ENCODE results near the gene ZNF618. TPM values are rescaled to one million over a fixed set of nuclear protein-coding genes. Genes with fewer than 3 reads are reported as not detected.

Gene ZNF618
- polyA plus RNA-seq, 1 donor (not counting 4 experiments of a cell fraction or from before 2014, with no cell fraction given): 2.5 TPM

DNA sequence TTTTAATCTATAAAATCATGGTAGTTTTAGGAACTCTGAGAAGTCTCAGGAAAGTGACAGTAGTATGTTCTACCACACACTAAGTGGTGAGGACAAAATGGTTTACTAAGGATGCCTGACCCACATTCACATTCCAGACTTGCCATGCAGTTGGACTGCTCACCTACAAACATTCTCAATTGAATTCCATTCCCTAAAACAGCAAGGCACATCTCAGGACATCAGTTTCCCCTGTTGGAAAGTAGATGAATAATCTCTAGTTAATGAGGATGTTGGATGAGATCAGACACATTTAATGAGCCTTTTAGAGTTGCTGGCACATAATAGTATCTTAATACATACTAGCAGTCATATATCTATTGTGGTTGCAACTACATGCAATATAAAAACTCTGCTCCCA lies 76.6 kb downstream of the ZNF618 start:
- H3K4me3 ChIP-seq (ENCODE audit: control insufficient read depth in 2 of 3, extremely low read depth in 1 of 3, insufficient read depth in 2 of 3, low read depth in 1 of 3, low read length in 3 of 3): no peak overlapping the region
- no peaks in the 10 kb centered on the region for H3K27me3 ChIP-seq (ENCODE audit: control insufficient read depth, extremely low read depth, insufficient read depth, low read length)
- no peak overlapping the region for H3K27ac ChIP-seq (ENCODE audit: control insufficient read depth, insufficient read depth, low read length)
- no peaks in the 10 kb centered on the region for H3K9me3 ChIP-seq (ENCODE audit: control insufficient read depth, low read depth, low read length)
- FAIRE-seq: no peak
- dilution Hi-C loops (cut with MboI; ENCODE audit: extremely low pct_ligation_motif_present, low sequenced_read_pairs): no loop called here
- H4K20me1 ChIP-seq (ENCODE audit: control insufficient read depth, extremely low read depth, insufficient read depth, low read length): no peaks in the 10 kb centered on the region
- H3K4me1 ChIP-seq (ENCODE audit: control insufficient read depth, extremely low read depth, insufficient read depth, low read length): peaks cover 9% of the 10 kb centered on the region
- H3K9me1 ChIP-seq (ENCODE audit: control insufficient read depth, extremely low read depth, insufficient read depth, low read length): no peaks in the 10 kb centered on the region
- TF ChIP-seq, protein P1, sequence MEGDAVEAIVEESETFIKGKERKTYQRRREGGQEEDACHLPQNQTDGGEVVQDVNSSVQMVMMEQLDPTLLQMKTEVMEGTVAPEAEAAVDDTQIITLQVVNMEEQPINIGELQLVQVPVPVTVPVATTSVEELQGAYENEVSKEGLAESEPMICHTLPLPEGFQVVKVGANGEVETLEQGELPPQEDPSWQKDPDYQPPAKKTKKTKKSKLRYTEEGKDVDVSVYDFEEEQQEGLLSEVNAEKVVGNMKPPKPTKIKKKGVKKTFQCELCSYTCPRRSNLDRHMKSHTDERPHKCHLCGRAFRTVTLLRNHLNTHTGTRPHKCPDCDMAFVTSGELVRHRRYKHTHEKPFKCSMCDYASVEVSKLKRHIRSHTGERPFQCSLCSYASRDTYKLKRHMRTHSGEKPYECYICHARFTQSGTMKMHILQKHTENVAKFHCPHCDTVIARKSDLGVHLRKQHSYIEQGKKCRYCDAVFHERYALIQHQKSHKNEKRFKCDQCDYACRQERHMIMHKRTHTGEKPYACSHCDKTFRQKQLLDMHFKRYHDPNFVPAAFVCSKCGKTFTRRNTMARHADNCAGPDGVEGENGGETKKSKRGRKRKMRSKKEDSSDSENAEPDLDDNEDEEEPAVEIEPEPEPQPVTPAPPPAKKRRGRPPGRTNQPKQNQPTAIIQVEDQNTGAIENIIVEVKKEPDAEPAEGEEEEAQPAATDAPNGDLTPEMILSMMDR (optimal IDR thresholded peaks at IDR 0.05 in 1 of 3, IDR thresholded peaks at IDR 0.05 in 1 of 3, conservative IDR thresholded peaks at IDR 0.05 in 1 of 3; ENCODE audit: extremely low read depth in 1 of 3, insufficient read depth in 2 of 3, low read length in 3 of 3): no peak
- TF ChIP-seq EZH2 (IDR thresholded peaks at IDR 0.05; ENCODE audit: low read length): no peak
- no peak for DNase-seq (ENCODE audit: low read depth, low spot score)
- no peak overlapping the region for H3K9ac ChIP-seq (ENCODE audit: control insufficient read depth, extremely low read depth, insufficient read depth, low read length)
- H3K4me2 ChIP-seq (ENCODE audit: control insufficient read depth, extremely low read depth, insufficient read depth, low read depth, low read length): no peak overlapping the region
- no peaks in the 10 kb centered on the region for H3K79me2 ChIP-seq (ENCODE audit: control insufficient read depth, insufficient read depth, low read length)
- H3K36me3 ChIP-seq (ENCODE audit: control insufficient read depth in 2 of 2, extremely low read depth in 1 of 2, insufficient read depth in 2 of 2, low read length in 2 of 2): no peaks in the 10 kb centered on the region
- no peak overlapping the region for H2AFZ ChIP-seq (ENCODE audit: control insufficient read depth, low read length)

DNA sequence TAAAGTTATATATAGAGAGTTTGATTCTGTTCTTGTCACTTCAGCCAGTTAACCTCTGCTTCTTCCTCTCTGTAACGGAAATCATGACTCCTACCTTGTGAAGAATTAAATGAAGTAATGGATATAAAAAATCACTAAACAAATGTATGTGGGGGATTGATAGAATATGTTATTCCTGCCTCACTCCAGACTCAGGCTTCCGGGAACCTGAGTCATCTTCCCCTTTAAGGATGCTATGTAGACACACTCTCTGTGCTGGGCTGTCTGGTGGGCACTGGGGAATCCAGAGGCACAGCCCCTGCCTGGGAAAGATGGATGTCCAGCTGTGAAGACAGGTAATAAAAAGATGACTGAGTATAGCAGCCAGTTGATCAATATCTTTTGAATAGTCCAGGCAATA lies 77.4 kb downstream of the ZNF618 start:
- H3K27ac ChIP-seq (ENCODE audit: control insufficient read depth, insufficient read depth, low read length): no peak overlapping the region
- no peak for TF ChIP-seq EZH2 (IDR thresholded peaks at IDR 0.05; ENCODE audit: low read length)
- TF ChIP-seq, protein P1 (optimal IDR thresholded peaks at IDR 0.05 in 1 of 3, IDR thresholded peaks at IDR 0.05 in 1 of 3, conservative IDR thresholded peaks at IDR 0.05 in 1 of 3; ENCODE audit: extremely low read depth in 1 of 3, insufficient read depth in 2 of 3, low read length in 3 of 3): no peak
- dilution Hi-C loops (cut with MboI; ENCODE audit: extremely low pct_ligation_motif_present, low sequenced_read_pairs): no loop called here
- no peak overlapping the region for H2AFZ ChIP-seq (ENCODE audit: control insufficient read depth, low read length)
- DNase-seq (ENCODE audit: low read depth, low spot score): no peak
- H3K9me1 ChIP-seq (ENCODE audit: control insufficient read depth, extremely low read depth, insufficient read depth, low read length): no peaks in the 10 kb centered on the region
- peaks cover 17% of the 10 kb centered on the region for H3K4me1 ChIP-seq (ENCODE audit: control insufficient read depth, extremely low read depth, insufficient read depth, low read length)
- H3K36me3 ChIP-seq (ENCODE audit: control insufficient read depth in 2 of 2, extremely low read depth in 1 of 2, insufficient read depth in 2 of 2, low read length in 2 of 2): no peaks in the 10 kb centered on the region
- H3K9ac ChIP-seq (ENCODE audit: control insufficient read depth, extremely low read depth, insufficient read depth, low read length): no peak overlapping the region
- H3K27me3 ChIP-seq (ENCODE audit: control insufficient read depth, extremely low read depth, insufficient read depth, low read length): no peaks in the 10 kb centered on the region
- H4K20me1 ChIP-seq (ENCODE audit: control insufficient read depth, extremely low read depth, insufficient read depth, low read length): no peaks in the 10 kb centered on the region
- H3K4me3 ChIP-seq (ENCODE audit: control insufficient read depth in 2 of 3, extremely low read depth in 1 of 3, insufficient read depth in 2 of 3, low read depth in 1 of 3, low read length in 3 of 3): no peak overlapping the region
- no peaks in the 10 kb centered on the region for H3K79me2 ChIP-seq (ENCODE audit: control insufficient read depth, insufficient read depth, low read length)
- FAIRE-seq: no peak
- H3K9me3 ChIP-seq (ENCODE audit: control insufficient read depth, low read depth, low read length): no peaks in the 10 kb centered on the region
- no peak overlapping the region for H3K4me2 ChIP-seq (ENCODE audit: control insufficient read depth, extremely low read depth, insufficient read depth, low read depth, low read length)
